Adrenal gland (tissue), 5 donors: ENCODE measurements around the gene PTCD1.

ENCODE experiments used
- POLR2A ChIP-seq, 2 donors: fragments of 450-650 bp; IDR thresholded peaks; one replicate each; pipeline ENCODE4 v1.6.1; 2017; ENCODE audit warnings: antibody characterized with exemption in 2 of 2, mild to moderate bottlenecking in 2 of 2, moderate library complexity in 1 of 2
- TF ChIP-seq, protein P1 (sequence below), 6 experiments: fragments of 450-650 bp in 4 of 6; fragments of 200-600 bp in 2 of 6; sonication (generic) in 1 of 6; IDR thresholded peaks; 1 replicate in 5 of 6; 2 replicates in 1 of 6; pipeline versions ENCODE4 v1.5.1 to v1.8.0; 2016 to 2021; ENCODE audit warnings: antibody characterized with exemption in 6 of 6, mild to moderate bottlenecking in 2 of 6, moderate library complexity in 1 of 6
- donor health status: DM: no; HTN: no; CAD: no.

DNA sequence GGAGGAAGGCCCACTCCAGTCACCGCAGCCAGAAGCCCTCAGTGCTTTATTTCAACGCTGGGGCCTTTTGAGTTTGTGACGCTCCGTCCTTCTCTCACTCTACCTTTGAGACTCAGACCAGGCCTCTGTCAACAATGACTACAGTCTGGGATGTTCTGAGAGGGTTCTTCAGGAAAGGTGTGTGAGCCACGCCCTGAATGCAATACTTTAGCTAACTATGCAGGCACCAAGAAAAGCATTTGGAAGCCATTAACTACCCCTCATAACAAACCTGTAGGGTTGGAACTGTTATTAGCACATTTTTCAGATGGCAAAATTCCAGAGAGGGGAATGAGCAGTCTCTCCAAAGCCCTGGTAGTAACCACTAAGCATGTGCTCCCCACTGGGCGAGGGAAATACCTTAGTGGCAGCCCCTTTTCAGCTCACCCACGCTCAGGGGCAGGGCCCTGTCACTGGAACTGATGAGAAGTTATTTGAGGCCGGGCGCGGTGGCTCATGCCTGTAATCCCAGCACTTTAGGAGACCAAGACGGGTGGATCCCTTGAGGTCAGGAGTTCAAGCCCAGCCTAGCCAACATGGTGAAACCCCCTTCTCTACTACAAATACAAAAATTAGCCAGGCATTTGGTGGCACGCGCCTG, 69.7 kb downstream of the PTCD1 start:
- TF ChIP-seq POLR2A (IDR thresholded peaks at IDR 0.05): no peak
- TF ChIP-seq, protein P1, sequence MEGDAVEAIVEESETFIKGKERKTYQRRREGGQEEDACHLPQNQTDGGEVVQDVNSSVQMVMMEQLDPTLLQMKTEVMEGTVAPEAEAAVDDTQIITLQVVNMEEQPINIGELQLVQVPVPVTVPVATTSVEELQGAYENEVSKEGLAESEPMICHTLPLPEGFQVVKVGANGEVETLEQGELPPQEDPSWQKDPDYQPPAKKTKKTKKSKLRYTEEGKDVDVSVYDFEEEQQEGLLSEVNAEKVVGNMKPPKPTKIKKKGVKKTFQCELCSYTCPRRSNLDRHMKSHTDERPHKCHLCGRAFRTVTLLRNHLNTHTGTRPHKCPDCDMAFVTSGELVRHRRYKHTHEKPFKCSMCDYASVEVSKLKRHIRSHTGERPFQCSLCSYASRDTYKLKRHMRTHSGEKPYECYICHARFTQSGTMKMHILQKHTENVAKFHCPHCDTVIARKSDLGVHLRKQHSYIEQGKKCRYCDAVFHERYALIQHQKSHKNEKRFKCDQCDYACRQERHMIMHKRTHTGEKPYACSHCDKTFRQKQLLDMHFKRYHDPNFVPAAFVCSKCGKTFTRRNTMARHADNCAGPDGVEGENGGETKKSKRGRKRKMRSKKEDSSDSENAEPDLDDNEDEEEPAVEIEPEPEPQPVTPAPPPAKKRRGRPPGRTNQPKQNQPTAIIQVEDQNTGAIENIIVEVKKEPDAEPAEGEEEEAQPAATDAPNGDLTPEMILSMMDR (IDR thresholded peaks at IDR 0.05): no peak
